Loucy (cell line): ENCODE measurements around the gene NUS1.
A peak's percentile ranks its signal among the peaks of the same experiment; 100 is the strongest.

ENCODE experiments used
- H2AFZ ChIP-seq: fragments of 200-600 bp; sonication (generic); 2 replicates; pipeline ENCODE4 v1.6.0; 2016; ENCODE audit warnings: antibody characterized with exemption, mild to moderate bottlenecking, low read length, moderate library complexity
- H3F3A ChIP-seq: fragments of 200-600 bp; 2 replicates; pipeline ENCODE4 v1.6.0; 2016; ENCODE audit warnings: antibody characterized with exemption, low read depth, mild to moderate bottlenecking
- H3K27me3 ChIP-seq: fragments of 200-600 bp; sonication (generic); 2 replicates; pipeline ENCODE4 v1.6.1; 2014; ENCODE audit warnings: low read length, mild to moderate bottlenecking; ENCODE audit not compliant: insufficient read depth, poor library complexity, severe bottlenecking
- H3K36me3 ChIP-seq: fragments of 200-600 bp; sonication (generic); 2 replicates; pipeline ENCODE4 v1.6.1; 2016; ENCODE audit warnings: low read length; ENCODE audit not compliant: insufficient read depth
- H3K4me1 ChIP-seq: fragments of 200-600 bp; sonication (generic); 2 replicates; pipeline ENCODE4 v1.5.1; 2014; ENCODE audit warnings: low read length, mild to moderate bottlenecking; ENCODE audit not compliant: insufficient read depth, poor library complexity, severe bottlenecking
- H3K4me2 ChIP-seq: fragments of 200-600 bp; sonication (generic); 2 replicates; pipeline ENCODE4 v1.6.0; 2014; ENCODE audit warnings: antibody characterized with exemption, low read length, low read depth, mild to moderate bottlenecking; ENCODE audit not compliant: poor library complexity, severe bottlenecking
- H3K4me3 ChIP-seq: fragments of 200-600 bp; sonication (generic); 2 replicates; pipeline ENCODE4 v1.5.1; 2014; ENCODE audit warnings: low read length, mild to moderate bottlenecking, mixed read lengths; ENCODE audit not compliant: poor library complexity, severe bottlenecking
- H3K79me2 ChIP-seq: fragments of 200-600 bp; sonication (generic); 2 replicates; pipeline ENCODE4 v1.6.1; 2014; ENCODE audit warnings: low read length; ENCODE audit not compliant: insufficient read depth
- H3K9ac ChIP-seq: fragments of 200-600 bp; sonication (generic); 2 replicates; pipeline ENCODE4 v1.6.0; 2014; ENCODE audit warnings: mild to moderate bottlenecking, low read depth, low read length, moderate library complexity; ENCODE audit not compliant: poor library complexity, severe bottlenecking
- H3K9me2 ChIP-seq: fragments of 200-600 bp; sonication (generic); replicated peaks from 2 replicates; pipeline ENCODE4 v1.6.1; 2016; ENCODE audit warnings: low read depth, low read length, mixed read lengths
- H3K9me3 ChIP-seq: fragments of 200-600 bp; sonication (generic); 2 replicates; pipeline ENCODE4 v1.6.1; 2014; ENCODE audit warnings: mild to moderate bottlenecking, antibody characterized with exemption, low read length, low read depth; ENCODE audit not compliant: insufficient read depth
- H4K20me1 ChIP-seq: fragments of 200-600 bp; sonication (generic); 2 replicates; pipeline ENCODE4 v1.6.0; 2014; ENCODE audit warnings: antibody characterized with exemption, low read length, mild to moderate bottlenecking; ENCODE audit not compliant: insufficient read depth, poor library complexity, severe bottlenecking
- EZH2phosphoT487 ChIP-seq: fragments of 200-600 bp; IDR thresholded peaks from 2 replicates; pipeline ENCODE4 v1.6.1; 2018; ENCODE audit warnings: antibody characterized with exemption, mild to moderate bottlenecking, moderate library complexity, borderline replicate concordance
- TF ChIP-seq, protein P1 (sequence below): fragments of 200-600 bp; sonication (generic); conservative IDR thresholded peaks from 2 replicates; pipeline ENCODE4 v1.5.1; 2014; ENCODE audit warnings: mild to moderate bottlenecking, antibody characterized with exemption, low read length

NUS1 gene

DNA sequence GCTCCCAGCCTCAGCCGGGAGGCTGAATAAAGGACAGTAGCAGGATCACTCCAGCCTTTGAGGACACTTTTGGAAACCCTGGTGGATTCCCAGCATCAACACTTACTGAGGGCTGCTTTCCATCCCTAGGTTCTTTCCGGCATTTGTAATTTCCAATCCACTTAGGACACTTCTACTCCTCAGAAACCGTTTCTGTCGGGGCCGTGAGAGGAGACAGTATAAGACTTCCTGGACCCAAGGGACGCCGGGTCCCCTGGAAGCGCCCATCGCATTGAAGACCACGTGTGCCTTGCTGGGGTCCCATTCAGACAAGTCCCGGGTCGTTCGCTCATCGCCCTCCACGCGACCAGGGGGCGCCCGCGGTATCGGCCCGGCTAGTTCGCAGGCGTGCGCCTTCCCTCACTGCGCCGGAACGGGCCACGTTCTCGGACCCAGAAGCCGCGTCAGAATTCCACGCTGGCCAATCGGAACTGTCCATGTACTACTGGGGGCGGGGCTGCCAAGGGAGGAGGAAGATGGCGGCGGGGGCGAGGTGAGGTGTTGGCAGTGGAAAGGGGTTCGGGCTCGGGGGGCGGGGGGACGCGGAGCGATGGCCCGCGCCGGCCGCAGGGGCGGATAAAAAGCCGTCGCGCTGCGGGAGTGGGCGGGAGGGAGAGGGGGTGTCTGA is at the start of gene NUS1:
TSS of gene NUS1 (plus strand) at position 479 of the 667 bp plus-strand sequence. CDS start 202 bp downstream, outside the sequence.
- peaks cover 59% of the 10 kb centered on the region for H3K79me2 ChIP-seq

DNA sequence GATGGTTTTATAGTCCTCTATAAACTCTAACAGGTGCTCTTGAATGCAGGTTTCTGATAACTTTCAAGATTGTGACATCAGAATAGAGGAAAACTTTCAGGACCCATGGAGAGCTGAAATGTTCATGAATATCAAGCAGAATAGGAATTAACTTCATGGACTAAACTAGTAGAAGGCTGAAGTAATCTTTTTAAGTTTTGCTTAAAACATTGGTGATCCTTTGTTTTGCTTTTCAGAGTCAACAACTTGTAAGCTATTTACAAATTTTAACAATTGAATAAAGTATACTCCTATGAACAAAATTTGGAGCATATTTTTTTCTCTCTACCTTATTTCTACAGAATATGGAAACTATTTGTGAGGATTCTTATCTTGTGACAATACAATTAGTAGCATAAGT is 47.7 kb upstream of the NUS1 start:
- no peaks in the 10 kb centered on the region for H3K79me2 ChIP-seq
- H3K27me3 ChIP-seq, result no peaks in the 10 kb centered on the region
- H3F3A ChIP-seq, result no peaks in the 10 kb centered on the region
- H3K9me3 ChIP-seq, result peaks cover 22% of the 10 kb centered on the region; the same call in 1 of the 2 replicates
- H2AFZ ChIP-seq, result no peak overlapping the region
- no peak overlapping the region for H3K4me2 ChIP-seq
- H3K9me2 ChIP-seq, result no peaks in the 10 kb centered on the region
- no peaks in the 10 kb centered on the region for H4K20me1 ChIP-seq
- no peak for TF ChIP-seq EZH2phosphoT487
- TF ChIP-seq, protein P1, sequence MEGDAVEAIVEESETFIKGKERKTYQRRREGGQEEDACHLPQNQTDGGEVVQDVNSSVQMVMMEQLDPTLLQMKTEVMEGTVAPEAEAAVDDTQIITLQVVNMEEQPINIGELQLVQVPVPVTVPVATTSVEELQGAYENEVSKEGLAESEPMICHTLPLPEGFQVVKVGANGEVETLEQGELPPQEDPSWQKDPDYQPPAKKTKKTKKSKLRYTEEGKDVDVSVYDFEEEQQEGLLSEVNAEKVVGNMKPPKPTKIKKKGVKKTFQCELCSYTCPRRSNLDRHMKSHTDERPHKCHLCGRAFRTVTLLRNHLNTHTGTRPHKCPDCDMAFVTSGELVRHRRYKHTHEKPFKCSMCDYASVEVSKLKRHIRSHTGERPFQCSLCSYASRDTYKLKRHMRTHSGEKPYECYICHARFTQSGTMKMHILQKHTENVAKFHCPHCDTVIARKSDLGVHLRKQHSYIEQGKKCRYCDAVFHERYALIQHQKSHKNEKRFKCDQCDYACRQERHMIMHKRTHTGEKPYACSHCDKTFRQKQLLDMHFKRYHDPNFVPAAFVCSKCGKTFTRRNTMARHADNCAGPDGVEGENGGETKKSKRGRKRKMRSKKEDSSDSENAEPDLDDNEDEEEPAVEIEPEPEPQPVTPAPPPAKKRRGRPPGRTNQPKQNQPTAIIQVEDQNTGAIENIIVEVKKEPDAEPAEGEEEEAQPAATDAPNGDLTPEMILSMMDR, result no peak
- H3K9ac ChIP-seq, result no peak overlapping the region
- H3K36me3 ChIP-seq, result no peaks in the 10 kb centered on the region
- H3K4me1 ChIP-seq, result no peaks in the 10 kb centered on the region
- H3K4me3 ChIP-seq, result no peak overlapping the region

More for the DNA sequence above, at the start of gene NUS1:
- H3K4me2 ChIP-seq, result peak within 1 kb of the TSS; percentile 93
- no peaks in the 10 kb centered on the region for H3K9me3 ChIP-seq
- TF ChIP-seq, protein P1, result peak; percentile 71
- no peak for TF ChIP-seq EZH2phosphoT487
- H3K9ac ChIP-seq, result peak within 1 kb of the TSS; percentile 89
- peaks cover 43% of the 10 kb centered on the region for H3K4me1 ChIP-seq
- peak within 1 kb of the TSS; percentile 100 for H2AFZ ChIP-seq
- H4K20me1 ChIP-seq, result peaks cover 41% of the 10 kb centered on the region
- H3K27me3 ChIP-seq, result no peaks in the 10 kb centered on the region
- no peaks in the 10 kb centered on the region for H3K9me2 ChIP-seq
- peak within 1 kb of the TSS; percentile 96 for H3K4me3 ChIP-seq
- H3K36me3 ChIP-seq, result no peaks in the 10 kb centered on the region
- no peaks in the 10 kb centered on the region for H3F3A ChIP-seq

DNA sequence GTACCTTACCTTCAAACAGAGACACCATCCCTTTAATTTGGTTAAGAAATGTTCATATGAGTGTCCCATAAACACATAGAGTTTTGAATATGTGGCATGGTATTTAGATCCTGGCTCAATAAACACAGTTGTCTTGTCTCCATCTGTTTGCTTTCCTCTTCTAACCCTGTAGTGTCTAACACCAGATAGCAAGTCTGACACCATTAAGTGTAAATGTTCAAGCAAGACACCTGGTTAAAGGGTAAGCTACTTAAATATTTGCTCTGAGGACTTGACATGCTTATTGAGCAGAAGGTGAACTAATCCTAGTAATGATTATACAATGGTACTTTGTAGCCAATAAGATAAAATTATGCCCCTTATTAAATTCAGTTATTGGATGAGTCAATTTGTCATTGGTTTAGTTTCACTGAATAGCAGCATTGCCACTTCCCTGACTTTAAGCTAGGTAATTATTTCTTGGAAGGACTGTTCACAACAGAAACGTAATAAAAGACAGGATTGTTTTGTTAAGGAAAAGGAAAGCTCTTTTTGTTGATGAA is 46.1 kb upstream of the NUS1 start:
- H3K27me3 ChIP-seq, result no peaks in the 10 kb centered on the region

More for the DNA sequence above, 46.1 kb upstream of the NUS1 start:
- Histone ChIP-seq H3K4me2 (no peak overlapping the region), H4K20me1 (no peaks in the 10 kb centered on the region), H3K79me2 (no peaks in the 10 kb centered on the region), H3K36me3 (no peaks in the 10 kb centered on the region), H3K4me3 (no peak overlapping the region), H3K9ac (no peak overlapping the region), H2AFZ (no peak overlapping the region), H3K4me1 (no peaks in the 10 kb centered on the region), H3F3A (no peaks in the 10 kb centered on the region), H3K9me3 (peaks cover 22% of the 10 kb centered on the region; the same call in 1 of the 2 replicates), H3K9me2 (no peaks in the 10 kb centered on the region)
- TF ChIP-seq, protein P1, result no peak
- no peak for TF ChIP-seq EZH2phosphoT487
